IMR-90 (cell line): ENCODE results near the gene FRS3. TPM values are rescaled to one million over a fixed set of nuclear protein-coding genes. Genes with fewer than 3 reads are reported as not detected.
"Not testable (repeated sequence)": the region's sequence is repeated elsewhere in the genome, so short reads cannot be mapped to it uniquely, and the experiment has no call there.

Experiments used
- ATAC-seq: fragments of 200-7000 bp; cut with Tn5 transposase; 2 replicates; pipeline ENCODE4 v1.9.1; 2020; ENCODE audit warnings: low read depth, mild to moderate bottlenecking, moderate library complexity
- BruUV-seq: library from RNA; stranded (reverse); fragments of 400-500 nt; replicated peaks from 2 replicates; lab custom pipeline; 2021; lab: Mats Ljungman, UMichigan
- CTCF ChIA-PET: fragments of 300-600 bp; formaldehyde crosslinking; extraction: SDS; loops from one replicate; lab custom pipeline; 2021; ENCODE audit warnings: antibody characterized with exemption; lab: Yijun Ruan, JAX
- POLR2A ChIA-PET: fragments of 300-600 bp; sonication (Branson Sonifier 250); formaldehyde crosslinking; loops from one replicate; lab custom pipeline; 2022; ENCODE audit warnings: antibody characterized with exemption; ENCODE audit not compliant: unreplicated experiment; lab: Charles Lee
- DNase-seq: peaks from one replicate; pipeline ENCODE4 v3.0.0; 2013
- H2AFZ ChIP-seq: replicated peaks from 2 replicates; pipeline ENCODE3; 2013; ENCODE audit warnings: low read length, mild to moderate bottlenecking; ENCODE audit not compliant: poor library complexity
- H2AK5ac ChIP-seq: 2 replicates; pipeline ENCODE4 v1.6.1; 2013; ENCODE audit warnings: low read depth, low read length, inconsistent platforms
- H2AK9ac ChIP-seq: replicated peaks from 2 replicates; pipeline ENCODE3; 2013; ENCODE audit warnings: mild to moderate bottlenecking, low read depth, low read length, moderate library complexity; ENCODE audit not compliant: poor library complexity
- H2BK120ac ChIP-seq: 2 replicates; pipeline ENCODE4 v1.6.1; 2013; ENCODE audit warnings: low read depth, low read length, inconsistent platforms
- H2BK15ac ChIP-seq: 3 replicates; pipeline ENCODE4 v1.6.1; 2013; ENCODE audit warnings: low read depth, low read length, inconsistent platforms
- H2BK20ac ChIP-seq: 2 replicates; pipeline ENCODE4 v1.6.1; 2013; ENCODE audit warnings: low read depth, mild to moderate bottlenecking, inconsistent platforms, low read length, moderate library complexity
- H2BK5ac ChIP-seq: 2 replicates; pipeline ENCODE4 v1.6.1; 2013; ENCODE audit warnings: mild to moderate bottlenecking, low read depth, low read length, inconsistent platforms; ENCODE audit not compliant: poor library complexity, severe bottlenecking
- H3K14ac ChIP-seq: replicated peaks from 2 replicates; pipeline ENCODE4 v1.6.1; 2013; ENCODE audit warnings: low read depth, low read length, inconsistent platforms
- H3K18ac ChIP-seq: 2 replicates; pipeline ENCODE4 v1.6.1; 2013; ENCODE audit warnings: low read depth, low read length, control low read depth
- H3K23ac ChIP-seq: 2 replicates; pipeline ENCODE4 v1.6.1; 2013; ENCODE audit warnings: low read depth, low read length, inconsistent platforms
- H3K27ac ChIP-seq: 2 replicates; pipeline ENCODE4 v1.5.1; 2013; ENCODE audit warnings: mild to moderate bottlenecking, control low read depth, low read length; ENCODE audit not compliant: insufficient read depth
- H3K27me3 ChIP-seq: 2 replicates; pipeline ENCODE4 v1.6.1; 2013; ENCODE audit warnings: low read length; ENCODE audit not compliant: control insufficient read depth, insufficient read depth
- H3K36me3 ChIP-seq: 2 replicates; pipeline ENCODE4 v1.6.1; 2013; ENCODE audit warnings: low read length, mixed read lengths; ENCODE audit not compliant: control insufficient read depth, insufficient read depth
- H3K4ac ChIP-seq: 2 replicates; pipeline ENCODE4 v1.6.1; 2013; ENCODE audit warnings: low read depth, low read length, inconsistent platforms
- H3K4me1 ChIP-seq: 2 replicates; pipeline ENCODE4 v1.6.1; 2013; ENCODE audit warnings: low read length, mixed read lengths; ENCODE audit not compliant: control insufficient read depth, insufficient read depth
- H3K4me2 ChIP-seq: 2 replicates; pipeline ENCODE4 v1.6.1; 2013; ENCODE audit warnings: low read depth, mild to moderate bottlenecking, control low read depth, low read length, moderate library complexity
- H3K4me3 ChIP-seq: 2 replicates; pipeline ENCODE4 v1.5.1; 2013; ENCODE audit warnings: low read depth, mild to moderate bottlenecking, control low read depth, low read length, moderate library complexity; ENCODE audit not compliant: insufficient read depth
- H3K56ac ChIP-seq: 2 replicates; pipeline ENCODE4 v1.6.1; 2013; ENCODE audit warnings: low read length, inconsistent platforms; ENCODE audit not compliant: insufficient read depth; ENCODE audit errors: extremely low read depth
- H3K79me1 ChIP-seq, 2 experiments: 2 replicates each; pipeline ENCODE4 v1.6.1; 2013; ENCODE audit warnings: low read length in 2 of 2, inconsistent platforms in 1 of 2, low read depth in 1 of 2
- H3K9ac ChIP-seq: 2 replicates; pipeline ENCODE4 v1.6.1; 2013; ENCODE audit warnings: low read depth, low read length, control low read depth
- H3K9me1 ChIP-seq: 2 replicates; pipeline ENCODE4 v1.6.1; 2013; ENCODE audit warnings: low read length, inconsistent platforms; ENCODE audit not compliant: insufficient read depth
- H3K9me3 ChIP-seq: 2 replicates; pipeline ENCODE4 v1.6.1; 2013; ENCODE audit warnings: low read length; ENCODE audit not compliant: control insufficient read depth, insufficient read depth
- H4K20me1 ChIP-seq: 2 replicates; pipeline ENCODE4 v1.6.1; 2013; ENCODE audit warnings: low read length, inconsistent platforms; ENCODE audit not compliant: insufficient read depth
- H4K5ac ChIP-seq: 2 replicates; pipeline ENCODE4 v1.6.1; 2013; ENCODE audit warnings: mild to moderate bottlenecking, low read depth, low read length, control low read depth
- H4K8ac ChIP-seq, 2 experiments: 2 replicates each; pipeline ENCODE4 v1.6.1; 2013; ENCODE audit warnings: low read depth in 2 of 2, low read length in 2 of 2, control low read depth in 1 of 2, inconsistent platforms in 1 of 2
- H4K91ac ChIP-seq: 2 replicates; pipeline ENCODE4 v1.6.1; 2013; ENCODE audit warnings: low read depth, low read length, inconsistent platforms; ENCODE audit not compliant: insufficient read depth
- WGBS, 2 experiments: methylation state at CpG; one replicate each; pipeline versions ENCODE4 v1.1.5 to v1.1.7; 2013; ENCODE audit warnings: missing lambda C conversion rate in 2 of 2; ENCODE audit not compliant: insufficient read length in 1 of 2; ENCODE audit errors: extremely low coverage in 2 of 2; 5-methylcytosine and 5-hydroxymethylcytosine counted together
- dilution Hi-C: fragments of 300-500 bp; cut with HindIII; formaldehyde crosslinking; loops from one replicate; pipeline ENCODE4 v1.14.3; 2018; ENCODE audit warnings: low sequenced_read_pairs; ENCODE audit not compliant: unreplicated experiment
- in situ Hi-C: fragments of 300-500 bp; cut with MboI; formaldehyde crosslinking; loops from 3 replicates; pipeline ENCODE4 v1.14.3; 2019; ENCODE audit warnings: low sequenced_read_pairs, inconsistent platforms, mixed read lengths
- intact Hi-C: fragments of 100-400 bp; cut with micrococcal nuclease; formaldehyde crosslinking; loops from 2 replicates; pipeline ENCODE4 v1.10.0; 2022
- polyA plus RNA-seq, 3 experiments: library from polyadenylated mRNA; depleted of rRNA; stranded (reverse); fragments of >200 nt; gene quantifications; 2 replicates each; pipeline ENCODE4 v1.2.3, GENCODE V29; 2012; ENCODE audit warnings: low replicate concordance in 1 of 3
- total RNA-seq: library from RNA; depleted of rRNA; stranded (reverse); fragments of >200 nt; gene quantifications from 2 replicates; pipeline ENCODE4 v1.2.3, GENCODE V29; 2012

FRS3 gene
- total and polyA plus RNA-seq, 2 of the 4 experiments (the other 2 are of a cell fraction): 0.54 to 3.8 TPM

- CTCF ChIA-PET, H2BK20ac ChIP-seq, H2AK5ac ChIP-seq, H3K9ac ChIP-seq, H4K20me1 ChIP-seq, H2AFZ ChIP-seq, H2AK9ac ChIP-seq, H3K36me3 ChIP-seq, H4K91ac ChIP-seq, H3K4ac ChIP-seq, H3K27me3 ChIP-seq, H3K9me1 ChIP-seq, H3K18ac ChIP-seq, H3K79me1 ChIP-seq, H3K14ac ChIP-seq, H4K5ac ChIP-seq, DNase-seq, H4K8ac ChIP-seq, ATAC-seq, H2BK5ac ChIP-seq, H3K56ac ChIP-seq, H2BK15ac ChIP-seq, H3K23ac ChIP-seq, H3K4me3 ChIP-seq, H3K4me1 ChIP-seq, in situ Hi-C loops, dilution Hi-C loops, POLR2A ChIA-PET, H2BK120ac ChIP-seq, H3K27ac ChIP-seq, H3K4me2 ChIP-seq, H3K9me3 ChIP-seq, BruUV-seq: not testable (repeated sequence)
- intact Hi-C loops: loop anchor here (2.0 kb wide), 1 partner anchor 31 kb away; the partner anchor contains the start of gene TFEB
- no CpG with 5 or more reads among the region's 4 CpGs for WGBS, 2 experiments
Observed at GRCh38 chr6:41766043-41766664, 13.5 kb downstream of the FRS3 start.
